PC-9 (cell line): Measurements from ENCODE around the gene INHBB. TPM values are rescaled to one million over a fixed set of nuclear protein-coding genes. Genes with fewer than 3 reads are reported as not detected.

ENCODE experiments used
- BruUV-seq: library from RNA; stranded (reverse); fragments of 400-500 nt; replicated peaks from 2 replicates; lab custom pipeline; 2021; lab: Mats Ljungman, UMichigan
- CTCF ChIA-PET: fragments of 300-600 bp; sonication (Branson Sonifier 250); formaldehyde crosslinking; loops from one replicate; lab custom pipeline; 2022; ENCODE audit warnings: antibody characterized with exemption; lab: Charles Lee
- POLR2A ChIA-PET: fragments of 300-600 bp; sonication (Branson Sonifier 250); formaldehyde crosslinking; loops from one replicate; lab custom pipeline; 2022; ENCODE audit warnings: antibody characterized with exemption; ENCODE audit not compliant: unreplicated experiment; lab: Charles Lee
- DNase-seq, 2 experiments: peaks; one replicate each; pipeline versions ENCODE4 v3.0.0 to v3.0.0-alpha.2; 2015 to 2022; ENCODE audit warnings: mixed read lengths in 1 of 2
- H2AFZ ChIP-seq: fragments of 200-600 bp; sonication (generic); 2 replicates; pipeline ENCODE4 v1.8.1; 2017; ENCODE audit warnings: antibody characterized with exemption
- H3F3A ChIP-seq: fragments of 200-600 bp; sonication (generic); 2 replicates; pipeline ENCODE4 v1.8.1; 2017; ENCODE audit warnings: antibody characterized with exemption, mild to moderate bottlenecking, low read depth; ENCODE audit not compliant: insufficient read depth
- H3K27ac ChIP-seq: fragments of 200-600 bp; sonication (generic); 2 replicates; pipeline ENCODE4 v1.6.1; 2016; ENCODE audit warnings: mixed run types
- H3K27me3 ChIP-seq: fragments of 200-600 bp; sonication (generic); 2 replicates; pipeline ENCODE4 v1.6.1; 2016; ENCODE audit warnings: low read depth, mixed run types; ENCODE audit not compliant: insufficient read depth
- H3K36me3 ChIP-seq: fragments of 200-600 bp; sonication (generic); 2 replicates; pipeline ENCODE4 v1.6.1; 2016; ENCODE audit warnings: low read depth, mixed run types
- H3K4me1 ChIP-seq: fragments of 200-600 bp; sonication (generic); replicated peaks from 2 replicates; pipeline ENCODE4 v1.6.1; 2016; ENCODE audit warnings: mixed run types; ENCODE audit not compliant: insufficient read depth
- H3K4me2 ChIP-seq: fragments of 200-600 bp; sonication (generic); 2 replicates; pipeline ENCODE4 v1.6.1; 2017; ENCODE audit warnings: mixed run types
- H3K4me3 ChIP-seq: fragments of 200-600 bp; sonication (generic); 2 replicates; pipeline ENCODE4 v1.6.1; 2016; ENCODE audit warnings: mixed run types
- H3K79me2 ChIP-seq: fragments of 200-600 bp; sonication (generic); 2 replicates; pipeline ENCODE4 v1.6.1; 2017; ENCODE audit warnings: low read depth, mixed run types
- H3K9me2 ChIP-seq: fragments of 200-600 bp; sonication (generic); 2 replicates; pipeline ENCODE4 v1.8.1; 2017; ENCODE audit warnings: mild to moderate bottlenecking; ENCODE audit not compliant: insufficient read depth
- H3K9me3 ChIP-seq: fragments of 200-600 bp; sonication (generic); 2 replicates; pipeline ENCODE4 v1.8.1; 2016; ENCODE audit warnings: low read depth; ENCODE audit not compliant: insufficient read depth
- H4K20me1 ChIP-seq: fragments of 200-600 bp; sonication (generic); 2 replicates; pipeline ENCODE4 v1.8.1; 2017; ENCODE audit not compliant: insufficient read depth
- EZH2 ChIP-seq: fragments of 200-600 bp; sonication (generic); IDR thresholded peaks from 2 replicates; pipeline ENCODE4 v1.8.0; 2017; ENCODE audit warnings: antibody characterized with exemption, low read depth
- intact Hi-C: fragments of 100-400 bp; cut with micrococcal nuclease; formaldehyde crosslinking; loops from one replicate; pipeline ENCODE4 v1.10.0; 2022; ENCODE audit not compliant: unreplicated experiment
- total RNA-seq: library from RNA; stranded (reverse); gene quantifications from 2 replicates; pipeline ENCODE4 v1.2.3, GENCODE V29; 2021
- TF ChIP-seq, protein P1 (sequence below): fragments of 200-600 bp; sonication (generic); conservative IDR thresholded peaks from 2 replicates; pipeline ENCODE4 v1.6.1; 2017; ENCODE audit warnings: mixed run types, antibody characterized with exemption, mild to moderate bottlenecking, moderate library complexity

INHBB gene
- total RNA-seq, 1 experiment from 2014 or later, result 57.5 TPM

DNA sequence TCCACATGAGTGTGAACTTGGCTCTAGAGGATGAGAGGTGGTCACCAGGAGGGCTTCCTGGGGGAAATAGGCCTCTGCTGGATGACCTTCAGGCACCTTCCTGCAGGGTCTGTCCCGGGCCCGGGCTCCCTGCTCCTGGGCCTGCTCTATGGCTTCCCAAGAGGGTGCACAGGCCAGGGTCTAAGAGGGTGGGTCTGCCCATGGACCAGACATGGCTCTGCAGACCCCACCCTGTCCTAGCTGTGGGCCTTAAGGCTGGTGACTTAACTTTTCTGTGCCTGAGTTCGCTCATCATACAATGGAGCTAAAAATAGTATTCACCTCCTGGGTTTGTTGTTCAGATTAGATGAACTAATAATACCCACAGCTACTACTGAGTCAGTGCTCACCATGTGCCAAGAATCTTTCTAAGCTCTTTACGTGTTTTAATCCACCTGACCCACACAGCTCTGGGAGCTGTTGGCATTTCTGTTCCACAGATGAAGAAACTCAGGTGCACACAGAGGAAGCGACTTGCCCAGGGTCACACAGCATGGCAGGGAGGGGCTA is 14.4 kb downstream of the INHBB start:
- TF ChIP-seq, protein P1, sequence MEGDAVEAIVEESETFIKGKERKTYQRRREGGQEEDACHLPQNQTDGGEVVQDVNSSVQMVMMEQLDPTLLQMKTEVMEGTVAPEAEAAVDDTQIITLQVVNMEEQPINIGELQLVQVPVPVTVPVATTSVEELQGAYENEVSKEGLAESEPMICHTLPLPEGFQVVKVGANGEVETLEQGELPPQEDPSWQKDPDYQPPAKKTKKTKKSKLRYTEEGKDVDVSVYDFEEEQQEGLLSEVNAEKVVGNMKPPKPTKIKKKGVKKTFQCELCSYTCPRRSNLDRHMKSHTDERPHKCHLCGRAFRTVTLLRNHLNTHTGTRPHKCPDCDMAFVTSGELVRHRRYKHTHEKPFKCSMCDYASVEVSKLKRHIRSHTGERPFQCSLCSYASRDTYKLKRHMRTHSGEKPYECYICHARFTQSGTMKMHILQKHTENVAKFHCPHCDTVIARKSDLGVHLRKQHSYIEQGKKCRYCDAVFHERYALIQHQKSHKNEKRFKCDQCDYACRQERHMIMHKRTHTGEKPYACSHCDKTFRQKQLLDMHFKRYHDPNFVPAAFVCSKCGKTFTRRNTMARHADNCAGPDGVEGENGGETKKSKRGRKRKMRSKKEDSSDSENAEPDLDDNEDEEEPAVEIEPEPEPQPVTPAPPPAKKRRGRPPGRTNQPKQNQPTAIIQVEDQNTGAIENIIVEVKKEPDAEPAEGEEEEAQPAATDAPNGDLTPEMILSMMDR, result no peak
- no peak for TF ChIP-seq EZH2
- CTCF ChIA-PET, result no interaction called here
- no TSS peak for BruUV-seq

GRCh38 chr2:120362926-120363325 is 17.0 kb downstream of the INHBB start:
- no peaks in the 10 kb centered on the region for H3K27me3 ChIP-seq
- TF ChIP-seq EZH2, result no peak
- TF ChIP-seq, protein P1, result no peak
- no peak overlapping the region for H3K4me3 ChIP-seq
- intact Hi-C loops, result no loop called here
- peaks cover 9% of the 10 kb centered on the region; the same call in 1 of the 2 replicates for H3F3A ChIP-seq
- no peaks in the 10 kb centered on the region for H3K79me2 ChIP-seq
- H3K9me2 ChIP-seq, result no peaks in the 10 kb centered on the region
- no peak for DNase-seq
- peaks cover 11% of the 10 kb centered on the region for H3K4me1 ChIP-seq
- no peaks in the 10 kb centered on the region for H3K9me3 ChIP-seq
- CTCF ChIA-PET, result no interaction called here
- no TSS peak for BruUV-seq
- no peaks in the 10 kb centered on the region for H4K20me1 ChIP-seq
- no peak overlapping the region for H3K4me2 ChIP-seq
- POLR2A ChIA-PET, result no interaction called here
- H2AFZ ChIP-seq, result no peak overlapping the region
- no peak overlapping the region for H3K27ac ChIP-seq
- H3K36me3 ChIP-seq, result no peaks in the 10 kb centered on the region

More for the DNA sequence above, 14.4 kb downstream of the INHBB start:
- Histone ChIP-seq H3K4me2 (no peak overlapping the region), H3K36me3 (no peaks in the 10 kb centered on the region), H3K9me2 (no peaks in the 10 kb centered on the region), H3K9me3 (no peaks in the 10 kb centered on the region), H3K27ac (no peak overlapping the region), H3F3A (no peaks in the 10 kb centered on the region; the same call in 1 of the 2 replicates), H3K4me1 (no peaks in the 10 kb centered on the region), H3K79me2 (no peaks in the 10 kb centered on the region), H4K20me1 (no peaks in the 10 kb centered on the region), H3K4me3 (no peak overlapping the region), H2AFZ (no peak overlapping the region), H3K27me3 (no peaks in the 10 kb centered on the region)
- no peak for DNase-seq
- POLR2A ChIA-PET, result interaction anchor here (0.5 kb wide), 1 partner anchor 38 kb away, joined by 3 read pairs; no protein-coding TSS in a partner anchor
- intact Hi-C loops, result no loop called here

DNA sequence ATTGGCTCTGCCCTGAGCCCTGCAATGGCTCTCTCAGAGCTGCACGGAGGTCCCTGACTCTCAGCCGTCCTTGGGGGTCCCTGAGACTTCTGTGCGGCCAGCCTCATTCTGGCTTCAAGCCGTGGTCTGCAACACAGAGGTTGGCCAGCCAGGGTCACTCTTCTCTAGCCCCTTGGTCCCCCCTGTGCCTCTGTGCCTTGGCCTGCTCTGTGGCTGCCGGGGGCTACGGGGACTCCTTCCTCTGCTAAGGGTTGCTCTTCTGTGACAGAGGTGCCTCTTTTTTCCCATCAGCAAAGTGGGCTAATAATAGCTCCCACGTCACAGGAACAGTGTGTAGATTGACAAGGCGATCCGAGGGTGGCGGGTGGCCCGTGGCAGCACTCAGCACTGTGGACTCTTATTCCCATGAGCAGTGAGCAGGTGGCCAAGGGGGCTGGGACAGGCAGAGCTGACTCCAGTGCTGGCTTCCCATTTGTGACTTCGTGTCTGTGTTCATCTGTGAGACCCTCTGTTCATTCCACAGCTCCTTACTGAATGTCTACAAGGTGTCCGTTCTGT is 19.4 kb downstream of the INHBB start:
- ChIA-PET CTCF (no interaction called here), POLR2A (no interaction called here)
- H3K4me1 ChIP-seq, result peaks cover 20% of the 10 kb centered on the region

More for the DNA sequence above, 19.4 kb downstream of the INHBB start:
- peaks cover 13% of the 10 kb centered on the region; the same call in 1 of the 2 replicates for H3F3A ChIP-seq
- no peak overlapping the region for H3K4me2 ChIP-seq
- TF ChIP-seq EZH2, result no peak
- TF ChIP-seq, protein P1, result no peak
- H3K9me2 ChIP-seq, result no peaks in the 10 kb centered on the region; the same call in 1 of the 2 replicates
- H4K20me1 ChIP-seq, result no peaks in the 10 kb centered on the region
- intact Hi-C loops, result no loop called here
- no TSS peak for BruUV-seq
- H3K27me3 ChIP-seq, result no peaks in the 10 kb centered on the region
- no peak overlapping the region for H3K27ac ChIP-seq
- no peak overlapping the region for H2AFZ ChIP-seq
- no peaks in the 10 kb centered on the region for H3K36me3 ChIP-seq
- H3K79me2 ChIP-seq, result no peaks in the 10 kb centered on the region
- H3K9me3 ChIP-seq, result no peaks in the 10 kb centered on the region
- no peak overlapping the region for H3K4me3 ChIP-seq
- no peak for DNase-seq
